ENCODE results near the gene HTD2.
"Not testable (repeated sequence)": the region's sequence is repeated elsewhere in the genome, so short reads cannot be mapped to it uniquely, and the experiment has no call there.

DNA sequence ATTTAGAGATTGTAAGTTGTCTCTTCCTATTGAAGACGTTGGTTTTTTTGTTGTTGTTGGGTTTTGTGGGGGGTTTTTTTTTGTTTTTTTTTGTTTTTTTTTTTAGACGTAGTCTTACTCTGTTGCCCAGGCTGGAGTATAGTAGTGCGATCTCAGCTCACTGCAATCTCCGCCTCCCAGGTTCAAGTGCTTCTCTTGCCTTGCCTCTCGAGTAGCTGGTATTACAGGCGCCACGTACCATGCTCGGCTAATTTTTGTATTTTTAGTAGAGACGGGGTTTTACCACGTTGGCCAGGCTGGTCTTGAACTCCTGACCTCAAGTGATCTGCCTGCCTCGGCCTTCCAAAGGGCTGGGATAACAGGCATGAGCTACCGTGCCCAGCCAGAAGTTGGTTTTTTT lies 32.8 kb downstream of the HTD2 start:
- TF ChIP-seq IRF2 (CRISPR knock-in tag; IDR thresholded peaks at IDR 0.05; ENCODE audit: borderline replicate concordance, low read depth); SMAD4 (CRISPR knock-in tag; IDR thresholded peaks at IDR 0.05); MAX (CRISPR knock-in tag; IDR thresholded peaks at IDR 0.05); FOXP4 (CRISPR knock-in tag; IDR thresholded peaks at IDR 0.05); TEAD1 (CRISPR knock-in tag; IDR thresholded peaks at IDR 0.05): not testable (repeated sequence)
- TF ChIP-seq, protein P1, sequence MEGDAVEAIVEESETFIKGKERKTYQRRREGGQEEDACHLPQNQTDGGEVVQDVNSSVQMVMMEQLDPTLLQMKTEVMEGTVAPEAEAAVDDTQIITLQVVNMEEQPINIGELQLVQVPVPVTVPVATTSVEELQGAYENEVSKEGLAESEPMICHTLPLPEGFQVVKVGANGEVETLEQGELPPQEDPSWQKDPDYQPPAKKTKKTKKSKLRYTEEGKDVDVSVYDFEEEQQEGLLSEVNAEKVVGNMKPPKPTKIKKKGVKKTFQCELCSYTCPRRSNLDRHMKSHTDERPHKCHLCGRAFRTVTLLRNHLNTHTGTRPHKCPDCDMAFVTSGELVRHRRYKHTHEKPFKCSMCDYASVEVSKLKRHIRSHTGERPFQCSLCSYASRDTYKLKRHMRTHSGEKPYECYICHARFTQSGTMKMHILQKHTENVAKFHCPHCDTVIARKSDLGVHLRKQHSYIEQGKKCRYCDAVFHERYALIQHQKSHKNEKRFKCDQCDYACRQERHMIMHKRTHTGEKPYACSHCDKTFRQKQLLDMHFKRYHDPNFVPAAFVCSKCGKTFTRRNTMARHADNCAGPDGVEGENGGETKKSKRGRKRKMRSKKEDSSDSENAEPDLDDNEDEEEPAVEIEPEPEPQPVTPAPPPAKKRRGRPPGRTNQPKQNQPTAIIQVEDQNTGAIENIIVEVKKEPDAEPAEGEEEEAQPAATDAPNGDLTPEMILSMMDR (IDR thresholded peaks at IDR 0.05) = not testable (repeated sequence)
